Stomach (tissue), 9 donors: ENCODE measurements around the gene FHOD1. TPM values are rescaled to one million over a fixed set of nuclear protein-coding genes. Genes with fewer than 3 reads are reported as not detected.

Experiments used
- DNase-seq, 2 donors: peaks; one replicate each; pipeline versions ENCODE4 v3.0.0 to v3.0.0-alpha.2; 2013 to 2019
- H3K27ac ChIP-seq, 5 donors: fragments of 200-600 bp in 4 of 5; sonication (generic) in 4 of 5; one replicate each; pipeline ENCODE4 v1.5.1; 2013 to 2019; ENCODE audit warnings: mild to moderate bottlenecking in 1 of 5, moderate library complexity in 1 of 5
- H3K27me3 ChIP-seq, 3 donors: fragments of 200-600 bp; sonication (generic); one replicate each; pipeline ENCODE4 v1.5.1; 2017 to 2019; ENCODE audit warnings: mixed run types in 1 of 3
- H3K36me3 ChIP-seq, 4 donors: fragments of 200-600 bp; sonication (generic); 1 replicate in 3 of 4; 2 replicates in 1 of 4; pipeline ENCODE4 v1.5.1; 2016 to 2019
- H3K4me1 ChIP-seq, 4 donors: fragments of 200-600 bp; sonication (generic); one replicate each; pipeline ENCODE4 v1.5.1; 2016 to 2019
- H3K4me3 ChIP-seq, 4 donors: fragments of 200-600 bp; sonication (generic) in 3 of 4; one replicate each; pipeline ENCODE4 v1.5.1; 2016 to 2019; ENCODE audit warnings: mild to moderate bottlenecking in 1 of 4
- H3K9me3 ChIP-seq, 4 donors: fragments of 200-600 bp; sonication (generic); one replicate each; pipeline ENCODE4 v1.5.1; 2016 to 2019
- EP300 ChIP-seq: sonication (generic); formaldehyde crosslinking; IDR thresholded peaks from one replicate; pipeline ENCODE4 v1.6.1; 2017; ENCODE audit warnings: antibody characterized with exemption
- POLR2A ChIP-seq, 4 donors: fragments of 450-650 bp; IDR thresholded peaks; one replicate each; pipeline ENCODE4 v1.6.1; 2016; ENCODE audit warnings: antibody characterized with exemption in 4 of 4, control low read depth in 2 of 4, mild to moderate bottlenecking in 1 of 4, moderate library complexity in 1 of 4
- POLR2AphosphoS5 ChIP-seq, 3 donors: sonication (generic); formaldehyde crosslinking; IDR thresholded peaks; one replicate each; pipeline ENCODE4 v1.6.1; 2016; ENCODE audit warnings: antibody characterized with exemption in 3 of 3
- WGBS, 5 donors: extraction: QIAGEN DNeasy Blood & Tissue Kit in 3 of 5; methylation state at CpG; one replicate each; pipeline versions ENCODE4 v1.1.5 to v1.1.7; 2013 to 2018; 5-methylcytosine and 5-hydroxymethylcytosine counted together
- intact Hi-C: fragments of 100-400 bp; cut with DNase I; formaldehyde crosslinking; loops from one replicate; pipeline ENCODE4 v1.15.1; 2023; ENCODE audit warnings: low total_unique reads
- polyA plus RNA-seq, 3 donors: library from polyadenylated mRNA; stranded (reverse); fragments of 200-250 nt; gene quantifications; one replicate each; pipeline ENCODE4 v1.2.3, GENCODE V29; 2013
- total RNA-seq, 5 donors: library from RNA; depleted of rRNA; stranded (reverse); fragments of >200 nt; gene quantifications; one replicate each; pipeline versions ENCODE4 v1.1.0 to v1.2.3, GENCODE V29; 2014 to 2016
- TF ChIP-seq, protein P1 (sequence below), 7 experiments: fragments of 450-650 bp in 4 of 7; fragments of 200-600 bp in 3 of 7; sonication (generic) in 3 of 7; IDR thresholded peaks; one replicate each; pipeline ENCODE4 v1.5.1; 2016 to 2019; ENCODE audit warnings: antibody characterized with exemption in 7 of 7, control low read depth in 2 of 7, mild to moderate bottlenecking in 1 of 7
- donor health status: healthy with polysubstance abuse.
- donor health status: Bipolar disorder and iron deficiency.
- donor health status: healthy.

FHOD1 gene
- total and polyA plus RNA-seq, 8 donors, result 6.1 to 101 (median 17.5) TPM

DNA sequence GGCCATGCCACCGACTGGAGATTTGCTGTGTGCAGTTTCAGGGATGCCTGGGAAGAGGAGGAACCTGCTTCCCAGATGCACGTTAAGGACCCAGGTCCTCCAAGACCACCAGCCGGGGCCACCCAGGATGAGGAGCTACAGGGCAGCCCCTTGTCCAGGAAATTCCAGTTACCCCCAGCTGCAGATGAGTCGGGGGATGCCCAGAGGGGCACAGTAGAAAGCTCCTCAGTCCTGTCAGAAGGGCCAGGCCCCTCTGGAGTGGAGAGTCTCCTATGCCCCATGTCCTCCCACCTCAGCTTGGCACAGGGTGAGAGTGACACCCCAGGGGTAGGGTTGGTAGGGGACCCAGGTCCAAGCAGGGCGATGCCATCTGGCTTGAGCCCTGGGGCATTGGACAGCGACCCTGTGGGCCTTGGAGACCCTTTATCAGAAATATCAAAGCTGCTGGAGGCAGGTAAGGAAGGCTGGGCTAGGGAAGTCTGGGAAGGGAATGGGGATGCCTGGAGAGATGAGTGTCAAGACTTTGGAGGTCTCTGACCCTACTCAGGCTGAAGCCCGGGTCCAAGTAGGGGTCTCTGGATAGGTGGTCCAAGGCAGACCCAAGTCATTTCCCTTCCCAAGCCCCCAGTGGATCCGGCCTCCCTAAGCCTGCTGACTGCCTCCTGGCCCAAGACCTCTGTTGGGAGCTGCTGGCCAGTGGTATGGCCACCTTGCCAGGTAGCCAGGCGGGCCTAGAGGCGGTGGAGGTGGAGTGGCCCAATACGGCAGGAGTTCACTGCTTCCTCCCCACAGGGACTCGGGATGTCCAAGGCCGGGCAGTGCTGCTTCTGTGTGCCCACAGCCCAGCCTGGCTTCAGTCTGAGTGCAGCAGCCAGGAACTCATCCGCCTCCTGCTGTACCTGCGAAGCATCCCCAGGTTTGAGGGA, 33.1 kb upstream of the FHOD1 start:
- Histone ChIP-seq H3K4me3 (no peak overlapping the region), H3K9me3 (no peaks in the 10 kb centered on the region), H3K36me3 (peaks cover 2 to 13% (median 10%) of the 10 kb centered on the region in 4 donors), H3K27ac (no peak overlapping the region), H3K4me1 (peaks cover 24 to 36% (median 32%) of the 10 kb centered on the region in 4 donors), H3K27me3 (no peaks in the 10 kb centered on the region)
- no peak for DNase-seq
- intact Hi-C loops, result no loop called here
- TF ChIP-seq POLR2AphosphoS5 (IDR thresholded peaks at IDR 0.05), result no peak
- TF ChIP-seq, protein P1, sequence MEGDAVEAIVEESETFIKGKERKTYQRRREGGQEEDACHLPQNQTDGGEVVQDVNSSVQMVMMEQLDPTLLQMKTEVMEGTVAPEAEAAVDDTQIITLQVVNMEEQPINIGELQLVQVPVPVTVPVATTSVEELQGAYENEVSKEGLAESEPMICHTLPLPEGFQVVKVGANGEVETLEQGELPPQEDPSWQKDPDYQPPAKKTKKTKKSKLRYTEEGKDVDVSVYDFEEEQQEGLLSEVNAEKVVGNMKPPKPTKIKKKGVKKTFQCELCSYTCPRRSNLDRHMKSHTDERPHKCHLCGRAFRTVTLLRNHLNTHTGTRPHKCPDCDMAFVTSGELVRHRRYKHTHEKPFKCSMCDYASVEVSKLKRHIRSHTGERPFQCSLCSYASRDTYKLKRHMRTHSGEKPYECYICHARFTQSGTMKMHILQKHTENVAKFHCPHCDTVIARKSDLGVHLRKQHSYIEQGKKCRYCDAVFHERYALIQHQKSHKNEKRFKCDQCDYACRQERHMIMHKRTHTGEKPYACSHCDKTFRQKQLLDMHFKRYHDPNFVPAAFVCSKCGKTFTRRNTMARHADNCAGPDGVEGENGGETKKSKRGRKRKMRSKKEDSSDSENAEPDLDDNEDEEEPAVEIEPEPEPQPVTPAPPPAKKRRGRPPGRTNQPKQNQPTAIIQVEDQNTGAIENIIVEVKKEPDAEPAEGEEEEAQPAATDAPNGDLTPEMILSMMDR (IDR thresholded peaks at IDR 0.05), result no peak
- no peak for TF ChIP-seq EP300
- TF ChIP-seq POLR2A (IDR thresholded peaks at IDR 0.05), result no peak
- 93 to 98% (median 95%) methylated on average over 9 to 15 of the region's 15 CpGs for WGBS, 5 donors

GRCh38 chr16:67279296-67280089, 32.2 kb upstream of the FHOD1 start, which contains the start of gene PLEKHG4:
Gene PLEKHG4, plus strand, starts transcription at chr16:67279532. Its CDS starts 513 bp downstream, at chr16:67280045.
- intact Hi-C loops, result no loop called here
- WGBS, 5 donors, result 28 to 91% (median 34%) methylated on average over 17 to 83 of the region's 83 CpGs
- no peaks in the 10 kb centered on the region for H3K27me3 ChIP-seq
- peak; percentile 84 to 94 for DNase-seq
- H3K4me3 ChIP-seq, result peak within 1 kb of the TSS; percentile 62 to 81 (median 70)
- no peaks in the 10 kb centered on the region for H3K9me3 ChIP-seq
- TF ChIP-seq, protein P1 (IDR thresholded peaks at IDR 0.05), result peak in 4 of 7 experiments; percentile 11 to 87 (median 66)
- no peak for TF ChIP-seq EP300
- H3K27ac ChIP-seq, result peak within 1 kb of the TSS; percentile 2 to 81 (median 69)
- H3K4me1 ChIP-seq, result peaks cover 24 to 36% (median 27%) of the 10 kb centered on the region in 4 donors
- peaks cover 3 to 14% (median 11%) of the 10 kb centered on the region in 4 donors for H3K36me3 ChIP-seq

DNA sequence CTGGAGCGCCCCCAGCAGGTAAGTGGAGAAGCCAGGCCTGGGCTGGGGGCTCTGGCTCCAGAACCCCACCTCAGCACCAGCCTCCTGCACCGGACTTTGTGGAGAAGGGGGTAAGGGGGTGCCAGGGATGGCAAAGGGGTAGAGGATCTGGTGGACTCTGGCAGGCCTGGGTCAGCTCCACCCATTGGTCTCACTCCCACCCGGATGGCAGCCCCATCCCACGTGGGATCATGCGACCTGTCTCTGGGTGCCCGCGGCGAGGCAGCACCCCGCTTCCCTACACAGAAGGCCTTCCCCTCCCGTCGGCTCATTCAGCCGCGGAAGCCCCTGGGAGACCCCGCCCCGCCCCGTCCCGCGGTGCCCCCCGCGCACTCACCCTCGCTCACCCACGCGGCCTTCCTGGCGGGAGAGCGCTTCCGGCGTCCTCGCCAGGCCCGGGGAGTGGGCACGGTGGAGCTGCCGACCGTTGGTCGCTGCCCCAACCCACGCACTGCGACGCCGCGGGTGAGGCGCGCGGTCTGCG, 31.6 kb upstream of the FHOD1 start:
- DNase-seq, result peak in 1 of 2 donors; percentile 57
- H3K27me3 ChIP-seq, result no peaks in the 10 kb centered on the region
- H3K9me3 ChIP-seq, result no peaks in the 10 kb centered on the region
- H3K27ac ChIP-seq, result peak overlapping the region; percentile 2 to 81 (median 69)
- 1 to 3% (median 2%) methylated on average over 13 to 41 of the region's 42 CpGs for WGBS, 5 donors
- TF ChIP-seq POLR2AphosphoS5 (IDR thresholded peaks at IDR 0.05), result no peak
- TF ChIP-seq EP300, result no peak
- TF ChIP-seq, protein P1 (IDR thresholded peaks at IDR 0.05), result no peak
- no peak for TF ChIP-seq POLR2A (IDR thresholded peaks at IDR 0.05)
- H3K36me3 ChIP-seq, result peaks cover 3 to 14% (median 11%) of the 10 kb centered on the region in 4 donors
- peak overlapping the region; percentile 62 to 81 (median 70) for H3K4me3 ChIP-seq
- peaks cover 24 to 36% (median 25%) of the 10 kb centered on the region in 4 donors for H3K4me1 ChIP-seq
- intact Hi-C loops, result no loop called here
